ENCODE data around the gene TANC2. TPM values are rescaled to one million over a fixed set of nuclear protein-coding genes. Genes with fewer than 3 reads are reported as not detected.

TANC2 gene
- total and polyA plus RNA-seq, 2 donors (not counting 3 experiments of a cell fraction or from before 2014, with no cell fraction given), result 7.9 to 30.8 TPM

GRCh38 chr17:62921817-62922216, 44.2 kb upstream of the TANC2 start:
- no peaks in the 10 kb centered on the region for H3K36me3 ChIP-seq (ENCODE audit: control insufficient read depth in 2 of 2, extremely low read depth in 1 of 2, insufficient read depth in 2 of 2, low read length in 2 of 2)
- ChIA-PET POLR2A (no interaction called here), CTCF (no interaction called here)
- TF ChIP-seq EZH2 (IDR thresholded peaks at IDR 0.05; ENCODE audit: borderline replicate concordance, low read depth, low read length, severe bottlenecking) (no peak), MAX (IDR thresholded peaks at IDR 0.05; ENCODE audit: insufficient read depth, insufficient read length) (no peak), CTCF (IDR thresholded peaks at IDR 0.05; ENCODE audit: extremely low read depth in 1 of 2, insufficient read depth in 1 of 2, low read depth in 1 of 2, low read length in 2 of 2) (no peak), POLR2AphosphoS5 (IDR thresholded peaks at IDR 0.05; ENCODE audit: insufficient read depth, low read depth, low read length) (no peak), MYC (IDR thresholded peaks at IDR 0.05; ENCODE audit: low read depth, low read length) (no peak), POLR2A (IDR thresholded peaks at IDR 0.05; ENCODE audit: low read depth, low read length) (no peak), JUN (IDR thresholded peaks at IDR 0.05; ENCODE audit: borderline replicate concordance, insufficient read depth, insufficient read length, low read depth) (no peak), GATA2 (IDR thresholded peaks at IDR 0.05; ENCODE audit: insufficient read depth, insufficient read length, low read depth, low read length) (no peak), FOS (IDR thresholded peaks at IDR 0.05; ENCODE audit: borderline replicate concordance, insufficient read depth, low read length) (no peak)
- no peaks in the 10 kb centered on the region for H3K9me1 ChIP-seq (replicated peaks; ENCODE audit: control insufficient read depth, extremely low read depth, insufficient read depth, low read length)
- H3K4me3 ChIP-seq (replicated peaks in 1 of 3; ENCODE audit: insufficient read depth in 1 of 3, low read depth in 1 of 3, low read length in 3 of 3), result no peak overlapping the region
- no peak overlapping the region for H3K4me2 ChIP-seq (ENCODE audit: insufficient read depth, low read length)
- H3K27ac ChIP-seq (ENCODE audit: insufficient read depth, low read depth, low read length), result no peak overlapping the region
- peaks cover 0 to 2% of the 10 kb centered on the region in 2 experiments for H3K27me3 ChIP-seq (ENCODE audit: control insufficient read depth in 2 of 2, insufficient read depth in 2 of 2, low read length in 2 of 2)
- no TSS peak for BruUV-seq (replicated peaks)
- intact Hi-C loops (cut with micrococcal nuclease), result no loop called here
- no peak for DNase-seq (ENCODE audit: low read depth, low spot score)
- H3K9ac ChIP-seq (replicated peaks; ENCODE audit: extremely low read depth, insufficient read depth, low read length), result no peak overlapping the region
- dilution Hi-C loops (cut with MboI; ENCODE audit: extremely low pct_ligation_motif_present, low sequenced_read_pairs), result no loop called here
- H2AFZ ChIP-seq (ENCODE audit: low read depth, low read length), result no peak overlapping the region
- no peaks in the 10 kb centered on the region for H3K79me2 ChIP-seq (ENCODE audit: control insufficient read depth, insufficient read depth, low read length)
- H4K20me1 ChIP-seq (replicated peaks; ENCODE audit: control insufficient read depth, extremely low read depth, insufficient read depth, low read length), result no peaks in the 10 kb centered on the region
- H3K9me3 ChIP-seq (replicated peaks; ENCODE audit: control insufficient read depth, insufficient read depth, low read length), result no peaks in the 10 kb centered on the region
- no peak for FAIRE-seq
- peaks cover 8% of the 10 kb centered on the region for H3K4me1 ChIP-seq (ENCODE audit: control insufficient read depth, extremely low read depth, insufficient read depth, low read length)
